ENCODE measurements around the gene GRIK4.

DNA sequence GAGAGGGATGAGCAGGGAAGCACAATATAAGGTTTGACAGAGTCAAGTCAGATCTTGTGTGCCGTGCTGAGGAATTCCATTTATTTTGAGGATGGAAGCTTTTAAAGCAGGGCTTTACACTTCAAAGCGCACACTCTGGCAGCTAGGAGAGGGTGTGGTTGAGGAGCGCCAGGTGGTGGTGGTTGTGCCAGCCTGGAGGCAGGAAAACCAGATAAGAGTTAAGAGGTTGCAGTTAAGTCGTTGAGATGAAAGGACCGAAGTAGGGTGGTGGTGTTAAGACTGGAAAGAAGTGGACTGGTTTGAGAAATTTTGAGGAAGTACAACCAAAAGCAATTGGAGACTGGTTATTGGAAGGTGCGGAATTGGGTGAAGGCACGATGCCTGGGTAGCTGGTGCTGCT lies 280.8 kb downstream of the GRIK4 start:
- no peak for TF ChIP-seq GATA2 (IDR thresholded peaks at IDR 0.05; ENCODE audit: low read depth, low read length)
- TF ChIP-seq GATA3 (IDR thresholded peaks at IDR 0.05; ENCODE audit: low read depth, low read length), result no peak
